Adrenal gland (tissue), 5 donors: ENCODE results near the gene COL9A2.

Source experiments
- CTCF ChIP-seq, 6 experiments: fragments of 450-650 bp in 4 of 6; fragments of 200-600 bp in 2 of 6; sonication (generic) in 1 of 6; IDR thresholded peaks; 1 replicate in 5 of 6; 2 replicates in 1 of 6; pipeline versions ENCODE4 v1.5.1 to v1.8.0; 2016 to 2021; ENCODE audit warnings: antibody characterized with exemption in 6 of 6, mild to moderate bottlenecking in 2 of 6, moderate library complexity in 1 of 6
- POLR2A ChIP-seq, 2 donors: fragments of 450-650 bp; IDR thresholded peaks; one replicate each; pipeline ENCODE4 v1.6.1; 2017; ENCODE audit warnings: antibody characterized with exemption in 2 of 2, mild to moderate bottlenecking in 2 of 2, moderate library complexity in 1 of 2
- donor health status: DM: no; HTN: no; CAD: no.

GRCh38 chr1:40360631-40361030 is 43.5 kb upstream of the COL9A2 start:
- TF ChIP-seq CTCF (IDR thresholded peaks at IDR 0.05): no peak
- no peak for TF ChIP-seq POLR2A (IDR thresholded peaks at IDR 0.05)
